GM18502 (cell line): ENCODE measurements around the gene ATP6V0C.
"Not testable (repeated sequence)": the region's sequence is repeated elsewhere in the genome, so short reads cannot be mapped to it uniquely, and the experiment has no call there.

Experiments used
- ATAC-seq: cut with Tn5 transposase; IDR thresholded peaks from one replicate; pipeline ENCODE4 v1.9.1; 2021; ENCODE audit warnings: mild to moderate bottlenecking; ENCODE audit not compliant: unreplicated experiment, poor library complexity

ATP6V0C gene

DNA sequence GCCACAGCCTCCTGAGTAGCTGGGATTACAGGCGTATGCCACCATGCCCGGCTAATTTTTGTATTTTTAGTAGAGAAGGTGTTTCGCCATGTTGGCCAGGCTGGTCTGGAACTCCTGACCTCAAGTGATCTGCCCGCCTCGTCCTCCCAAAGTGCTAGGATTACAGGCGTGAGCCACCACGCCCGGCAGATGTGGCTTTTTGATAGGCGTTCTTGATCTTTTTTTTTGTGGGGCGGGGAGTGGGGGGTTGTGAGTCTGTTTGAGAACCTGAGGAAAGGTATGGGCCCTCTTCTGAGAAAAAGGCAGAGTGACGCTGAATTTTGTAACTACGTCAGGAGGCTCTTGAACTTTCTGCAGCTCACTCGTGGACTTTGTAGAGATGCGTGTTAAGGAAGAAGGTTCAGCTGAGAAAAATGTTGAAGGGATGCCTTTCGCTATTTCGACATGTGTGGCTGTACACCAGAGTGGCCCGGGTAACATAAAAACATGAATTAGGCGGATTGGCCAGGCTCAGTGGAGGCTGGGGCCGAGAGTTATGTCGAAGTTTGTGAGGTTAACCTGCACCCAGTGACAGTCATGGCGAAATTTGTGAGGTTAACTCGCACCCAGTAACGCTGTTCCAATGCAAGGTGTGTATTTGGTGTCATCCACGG, 25.6 kb downstream of the ATP6V0C start:
- not testable (repeated sequence) for ATAC-seq

DNA sequence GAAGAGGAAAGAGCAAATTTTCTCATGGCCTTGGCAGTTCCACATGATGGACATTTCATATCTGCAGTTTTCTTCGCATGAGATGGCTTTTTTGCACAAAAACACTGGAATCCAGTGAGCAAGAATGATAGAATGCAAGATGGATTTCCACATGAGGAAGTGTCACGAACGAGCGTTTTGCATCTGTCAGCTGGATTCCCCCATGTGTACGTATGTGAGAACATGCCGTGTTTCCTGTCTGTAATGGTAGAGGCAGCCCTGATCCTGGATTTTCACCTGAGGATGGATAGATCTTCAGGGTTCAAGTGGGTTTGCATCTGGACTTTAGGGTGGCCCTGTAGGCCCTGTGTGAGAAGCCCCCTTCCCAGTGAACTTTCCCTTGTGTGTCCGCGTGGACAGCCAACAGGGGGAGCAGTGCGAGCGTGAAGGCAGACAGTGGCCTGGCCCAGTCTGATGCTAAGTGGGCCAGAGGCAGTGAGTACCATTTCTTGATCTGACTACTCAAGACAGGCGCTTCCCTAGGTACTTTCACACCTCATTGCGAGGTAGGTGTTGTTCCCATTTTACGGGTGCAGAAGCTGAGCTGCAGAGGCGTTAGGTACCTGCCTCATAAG, 26.2 kb downstream of the ATP6V0C start:
- ATAC-seq = not testable (repeated sequence)

DNA sequence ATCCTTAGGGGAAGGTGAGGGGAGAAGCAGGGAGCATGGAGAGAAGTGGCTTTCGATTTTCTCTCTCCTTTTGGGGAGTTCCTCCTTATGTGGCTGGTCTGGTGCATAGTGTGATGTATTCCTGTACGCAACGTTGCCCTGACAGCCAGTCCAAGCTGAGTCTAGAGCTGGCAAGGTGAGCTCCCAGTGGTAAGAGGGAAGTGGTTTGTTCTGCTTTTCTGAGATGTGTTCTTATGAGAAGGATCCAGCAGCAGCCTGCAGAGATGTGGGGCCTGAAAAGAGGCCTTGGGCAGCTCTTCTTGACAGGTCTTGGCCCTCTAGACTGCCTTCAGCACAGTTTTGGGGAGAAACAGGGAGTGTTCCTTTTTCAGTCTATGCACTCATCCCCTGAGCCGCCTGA, 27.2 kb downstream of the ATP6V0C start:
- ATAC-seq = not testable (repeated sequence)

DNA sequence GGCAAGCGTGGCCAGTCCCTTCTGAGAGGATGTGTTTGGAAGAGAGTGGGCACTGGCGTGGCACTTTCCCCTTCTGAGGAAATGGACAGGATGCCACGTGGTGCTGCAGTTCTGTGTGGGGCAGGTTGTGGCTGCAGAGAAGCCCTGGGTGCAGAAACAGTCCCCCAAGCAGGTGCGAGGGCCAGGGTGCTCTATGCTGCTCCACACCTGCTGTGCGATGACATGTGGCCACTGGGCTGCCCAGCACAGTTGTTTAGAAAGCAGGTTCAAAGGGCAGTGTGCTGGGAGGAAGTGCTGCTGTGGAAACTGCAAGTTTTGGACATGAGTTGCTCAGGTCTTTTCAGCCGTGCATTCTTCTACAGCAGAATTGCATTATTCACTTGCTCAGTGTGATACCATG, 27.7 kb downstream of the ATP6V0C start:
- not testable (repeated sequence) for ATAC-seq

DNA sequence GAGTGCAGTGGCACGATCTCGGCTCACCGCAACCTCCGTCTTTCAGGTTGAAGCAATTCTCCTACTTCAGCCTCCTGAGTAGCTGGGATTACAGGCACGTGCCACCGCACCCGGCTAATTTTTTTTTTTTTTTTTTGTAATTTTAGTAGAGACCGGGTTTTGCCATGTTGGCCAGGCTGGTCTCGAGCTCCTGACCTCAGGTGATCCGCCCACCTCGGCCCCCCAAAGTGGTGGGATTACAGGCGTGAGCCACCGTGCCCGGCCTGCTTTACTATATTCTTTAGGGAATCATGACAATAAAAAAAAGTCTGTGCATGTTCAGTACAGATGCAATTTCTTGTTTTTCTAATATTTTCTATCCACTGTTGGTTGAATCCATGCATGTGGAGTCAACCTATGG, 30.0 kb downstream of the ATP6V0C start:
- ATAC-seq = not testable (repeated sequence)

DNA sequence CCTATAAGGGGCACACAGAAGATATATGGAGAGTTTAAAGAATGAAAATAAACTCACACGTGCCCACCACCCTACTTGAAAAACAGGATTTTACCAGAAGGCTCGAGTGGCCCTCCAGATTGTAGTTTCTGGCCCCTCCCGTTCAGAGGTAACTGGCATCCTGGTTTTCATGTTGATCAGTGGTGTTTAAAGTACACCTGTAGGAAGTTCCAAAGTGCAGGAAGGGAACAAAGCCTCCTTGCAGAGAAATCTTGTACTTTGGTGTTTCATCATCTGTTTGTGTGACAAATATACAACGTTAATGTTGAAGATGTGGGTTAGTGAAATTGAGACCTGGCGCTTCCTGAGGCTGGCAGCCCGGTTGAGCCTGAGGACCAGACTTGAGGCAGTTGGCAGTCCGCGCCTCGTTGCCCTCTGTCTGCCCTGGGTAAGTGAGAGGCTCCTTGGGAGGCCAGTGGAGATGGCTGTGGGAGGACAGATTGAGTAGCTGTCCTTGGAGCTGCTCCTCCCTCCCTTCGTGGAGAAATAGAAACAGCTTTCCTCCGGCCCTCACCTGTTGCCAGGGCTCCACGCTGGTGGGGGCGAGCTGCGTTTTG, 36.6 kb downstream of the ATP6V0C start:
- not testable (repeated sequence) for ATAC-seq

DNA sequence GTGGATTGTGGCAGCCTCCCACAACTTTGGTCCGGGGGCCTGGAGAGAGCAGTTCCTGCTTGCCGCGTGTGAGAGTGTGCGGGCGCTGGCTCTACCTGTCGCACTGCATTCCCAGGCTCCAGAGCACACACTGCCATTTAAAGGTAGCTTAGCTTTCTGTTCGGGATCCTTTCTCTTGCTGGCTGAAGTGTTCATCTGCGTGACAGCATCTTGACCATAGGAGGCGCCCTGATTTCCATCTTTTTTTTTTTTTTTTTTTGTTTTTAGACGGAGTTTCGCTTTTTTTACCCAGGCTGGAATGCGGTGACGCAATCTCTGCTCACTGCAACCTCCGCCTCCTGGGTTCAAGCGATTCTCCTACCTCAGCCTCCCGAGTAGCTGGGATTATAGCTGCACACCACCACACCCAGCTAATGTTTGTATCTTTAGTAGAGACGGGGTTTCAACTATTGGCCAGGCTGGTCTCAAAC, 37.7 kb downstream of the ATP6V0C start:
- ATAC-seq = not testable (repeated sequence)

DNA sequence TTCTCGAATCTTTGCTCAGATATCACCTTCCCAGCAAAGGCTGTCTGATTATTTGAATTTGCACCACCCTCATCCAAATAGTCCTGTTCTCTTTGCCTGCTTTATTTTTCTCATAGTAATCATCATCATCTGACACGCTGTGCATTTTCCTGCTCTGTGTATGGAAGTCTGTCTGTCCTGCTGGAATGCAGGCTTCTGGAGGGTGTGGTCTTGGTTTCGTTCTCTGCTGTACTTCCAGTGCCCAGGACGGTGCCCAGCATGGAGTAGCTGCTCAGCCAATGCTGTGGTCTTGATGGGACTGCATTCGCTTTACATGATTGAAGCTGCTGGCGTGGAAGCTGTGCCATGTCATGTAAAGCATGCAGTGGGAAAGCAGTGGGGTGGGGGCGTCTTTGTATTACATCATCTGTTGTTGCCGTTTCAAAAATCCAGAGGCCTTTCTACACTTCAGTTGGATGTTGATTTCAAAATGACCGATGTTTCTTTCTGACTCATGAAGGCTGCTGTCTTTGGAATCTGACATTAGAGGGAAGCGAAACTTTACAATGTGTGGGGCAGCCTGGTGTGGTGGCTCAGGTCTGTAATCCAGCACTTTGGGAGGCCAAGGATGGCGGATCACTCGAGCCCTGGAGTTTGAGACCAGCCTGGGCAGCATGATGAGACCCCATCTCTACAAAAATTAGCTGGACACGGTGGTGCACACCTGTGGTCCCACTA, 41.1 kb downstream of the ATP6V0C start:
- not testable (repeated sequence) for ATAC-seq

DNA sequence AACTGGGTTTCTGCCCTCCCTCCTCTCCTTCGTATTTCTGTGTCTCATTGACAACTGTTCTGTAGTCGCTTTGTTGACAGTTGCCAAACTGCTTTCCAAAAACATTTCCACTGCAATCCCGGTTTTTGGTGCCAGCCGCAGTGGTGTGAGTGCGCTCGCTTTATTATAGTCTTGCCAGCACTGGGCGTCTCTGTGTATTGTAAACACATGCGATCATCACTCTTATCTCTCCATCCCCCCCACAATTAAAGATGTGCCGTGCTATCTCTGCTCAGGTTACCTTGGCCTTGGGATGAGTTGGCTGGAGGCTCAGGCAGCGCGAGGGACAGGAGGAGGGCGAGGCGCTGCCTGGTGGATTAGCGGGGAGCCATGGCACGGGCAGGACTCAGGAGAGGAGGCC, 43.4 kb downstream of the ATP6V0C start:
- ATAC-seq = not testable (repeated sequence)

DNA sequence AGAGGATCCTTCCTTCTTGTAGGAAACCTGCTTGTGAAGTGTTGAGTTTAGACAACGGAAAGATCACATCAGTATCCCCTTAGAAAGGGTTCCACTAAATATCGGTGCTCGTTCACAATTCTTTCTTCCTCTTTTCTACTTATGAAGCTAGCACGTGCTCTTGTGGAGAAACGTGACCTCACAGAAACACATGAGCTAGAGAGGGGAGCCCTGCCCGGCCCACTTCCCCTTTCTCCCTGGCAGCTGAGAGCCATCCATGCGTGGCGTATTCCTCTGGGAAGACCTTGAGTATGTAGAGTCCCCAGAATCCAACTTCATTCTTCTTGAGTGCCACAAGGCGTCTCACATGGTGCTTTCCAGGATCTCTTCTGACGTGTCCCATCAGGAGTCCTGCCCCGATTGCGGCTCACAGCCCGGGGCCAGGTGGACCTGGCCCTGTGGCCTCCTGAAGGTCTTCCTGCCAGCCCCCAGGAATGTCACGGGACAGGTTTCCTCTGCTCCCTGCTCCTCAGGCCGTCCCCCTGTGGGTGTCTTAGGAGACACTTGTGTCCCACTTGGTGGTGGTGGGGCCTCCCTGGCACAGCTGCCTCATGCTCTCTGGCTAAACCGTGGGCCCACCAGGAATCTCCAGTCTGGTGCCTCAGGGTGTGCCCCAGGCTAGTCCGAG, 46.5 kb downstream of the ATP6V0C start:
- ATAC-seq = peak; percentile 57

DNA sequence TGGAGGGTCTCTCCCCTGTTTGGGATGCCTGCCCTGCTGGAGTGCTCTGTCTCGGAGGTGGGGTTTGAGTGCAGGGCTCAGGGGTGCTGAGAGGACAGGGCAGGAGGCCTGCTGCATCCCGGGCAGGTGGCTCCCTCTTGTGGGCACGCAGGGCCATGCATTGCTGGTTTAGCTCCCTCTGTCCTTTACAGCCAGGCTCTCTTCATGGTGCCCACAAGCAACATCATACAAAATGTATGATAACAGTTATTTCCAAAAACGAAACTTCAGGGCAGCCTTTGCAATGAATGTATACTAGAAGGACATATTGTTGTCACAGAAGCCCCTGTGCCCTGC, 47.0 kb downstream of the ATP6V0C start:
- ATAC-seq = peak; percentile 67

DNA sequence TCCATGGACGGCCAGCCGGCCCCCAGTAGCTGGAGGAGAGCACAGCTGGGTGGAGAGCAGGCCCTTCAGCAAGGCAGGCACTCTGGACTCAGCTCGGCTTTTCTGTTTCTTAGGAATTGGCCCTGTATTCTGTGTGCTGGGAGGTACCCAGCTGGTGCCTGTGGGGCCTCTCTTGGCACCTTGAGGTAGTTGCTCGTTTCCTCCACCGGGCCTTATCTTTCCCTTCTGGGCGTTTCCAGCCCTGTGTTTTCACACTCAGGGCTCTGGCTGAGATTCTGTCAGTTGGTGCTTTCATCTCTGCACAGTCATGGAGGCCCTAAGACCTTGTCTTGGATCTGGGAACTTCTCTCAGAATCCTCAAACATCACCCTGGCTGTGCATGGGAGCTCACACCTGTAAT, 53.8 kb downstream of the ATP6V0C start:
- not testable (repeated sequence) for ATAC-seq

DNA sequence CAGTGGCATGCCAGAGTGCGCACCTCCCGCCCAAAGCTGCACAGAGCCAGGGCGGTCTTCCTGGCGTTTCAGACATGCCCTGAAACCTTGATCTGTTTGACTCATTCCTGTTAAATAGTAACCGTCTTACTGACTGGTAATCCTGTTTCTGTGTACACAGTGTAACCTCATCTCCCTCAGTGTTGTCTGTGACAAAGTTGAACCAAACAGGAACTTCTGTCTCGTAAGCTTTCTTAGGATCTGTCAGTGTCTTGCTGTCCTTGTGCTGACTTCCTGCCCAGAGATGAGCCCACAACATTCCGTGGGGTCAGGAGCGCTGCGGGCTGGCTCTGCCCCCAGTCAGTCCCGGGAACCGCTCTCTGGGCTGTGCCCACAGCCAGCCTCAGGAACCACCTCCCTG, 54.8 kb downstream of the ATP6V0C start:
- not testable (repeated sequence) for ATAC-seq
